Mucosa of descending colon (tissue), 3 donors: ENCODE results near the gene BACH2. TPM values are rescaled to one million over a fixed set of nuclear protein-coding genes. Genes with fewer than 3 reads are reported as not detected.

Source experiments
- ATAC-seq: fragments of 200-7000 bp; cut with Tn5 transposase; one replicate; pipeline ENCODE4 v1.9.1; 2020; ENCODE audit warnings: mild to moderate bottlenecking, moderate library complexity
- DNase-seq, 3 donors: peaks; one replicate each; pipeline ENCODE4 v3.0.0-alpha.2; 2020
- H3K36me3 ChIP-seq: fragments of 200-600 bp; one replicate; pipeline ENCODE4 v1.8.0; 2021; ENCODE audit warnings: low read depth, mild to moderate bottlenecking
- H3K4me1 ChIP-seq: fragments of 200-600 bp; one replicate; pipeline ENCODE4 v1.8.0; 2021; ENCODE audit warnings: low read depth, mild to moderate bottlenecking
- H3K4me3 ChIP-seq: fragments of 200-600 bp; one replicate; pipeline ENCODE4 v1.8.0; 2021; ENCODE audit warnings: mild to moderate bottlenecking
- H3K9me3 ChIP-seq: fragments of 200-600 bp; one replicate; pipeline ENCODE4 v1.8.0; 2021; ENCODE audit warnings: mild to moderate bottlenecking
- intact Hi-C, 2 donors: fragments of 100-400 bp; cut with DNase I in 1 of 2; cut with micrococcal nuclease in 1 of 2; formaldehyde crosslinking; loops; one replicate each; pipeline versions ENCODE4 v1.11.0 to v1.11.1; 2022; cut with DNase I, micrococcal nuclease
- total RNA-seq, 3 donors: library from RNA; stranded (reverse); fragmentation: NEBNext Ultra II Directional in 2 of 3; extraction: Animal tissue kit (Norgen Biotek cat#: 25700) in 2 of 3; gene quantifications; one replicate each; pipeline versions ENCODE4 v1.2.1 to v1.2.4, GENCODE V29; 2021 to 2023
- TF ChIP-seq, protein P1 (sequence below): fragments of 200-600 bp; IDR thresholded peaks from one replicate; pipeline ENCODE4 v1.8.0; 2022; ENCODE audit warnings: antibody characterized with exemption, mild to moderate bottlenecking
- donor health status: DM: no; HTN: no; CAD: no; lungs with moderate emphysema.
- donor health status: DM: no; HTN: no; CAD: no.
- donor health status: DM: no; HTN: yes; CAD: no.

Gene BACH2
- total RNA-seq, 3 donors from 2014 or later: 0.96 to 1.6 (median 1.2) TPM

DNA sequence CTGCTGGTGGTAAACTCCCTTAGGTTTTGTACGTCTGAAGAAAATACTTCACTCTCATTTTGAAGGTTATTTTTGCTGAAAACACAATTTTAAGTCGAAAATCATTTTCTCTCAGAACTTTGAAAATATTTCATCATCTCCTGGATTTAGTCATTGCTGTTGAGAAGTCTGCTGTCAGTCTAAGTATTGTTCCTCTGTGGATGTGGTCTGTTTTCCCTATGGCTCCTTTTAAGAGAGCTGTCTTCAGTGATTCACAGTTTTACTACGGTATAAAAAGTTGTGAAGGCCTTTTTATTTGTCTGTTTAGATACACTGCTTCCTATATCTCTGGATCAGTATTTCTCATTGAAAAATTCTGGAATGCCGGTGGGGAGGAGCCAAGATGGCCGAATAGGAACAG is 243.0 kb downstream of the BACH2 start:
- H3K36me3 ChIP-seq: no peaks in the 10 kb centered on the region
- ATAC-seq (no peak), DNase-seq (no peak)
- TF ChIP-seq, protein P1, sequence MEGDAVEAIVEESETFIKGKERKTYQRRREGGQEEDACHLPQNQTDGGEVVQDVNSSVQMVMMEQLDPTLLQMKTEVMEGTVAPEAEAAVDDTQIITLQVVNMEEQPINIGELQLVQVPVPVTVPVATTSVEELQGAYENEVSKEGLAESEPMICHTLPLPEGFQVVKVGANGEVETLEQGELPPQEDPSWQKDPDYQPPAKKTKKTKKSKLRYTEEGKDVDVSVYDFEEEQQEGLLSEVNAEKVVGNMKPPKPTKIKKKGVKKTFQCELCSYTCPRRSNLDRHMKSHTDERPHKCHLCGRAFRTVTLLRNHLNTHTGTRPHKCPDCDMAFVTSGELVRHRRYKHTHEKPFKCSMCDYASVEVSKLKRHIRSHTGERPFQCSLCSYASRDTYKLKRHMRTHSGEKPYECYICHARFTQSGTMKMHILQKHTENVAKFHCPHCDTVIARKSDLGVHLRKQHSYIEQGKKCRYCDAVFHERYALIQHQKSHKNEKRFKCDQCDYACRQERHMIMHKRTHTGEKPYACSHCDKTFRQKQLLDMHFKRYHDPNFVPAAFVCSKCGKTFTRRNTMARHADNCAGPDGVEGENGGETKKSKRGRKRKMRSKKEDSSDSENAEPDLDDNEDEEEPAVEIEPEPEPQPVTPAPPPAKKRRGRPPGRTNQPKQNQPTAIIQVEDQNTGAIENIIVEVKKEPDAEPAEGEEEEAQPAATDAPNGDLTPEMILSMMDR: no peak
- intact Hi-C loops: no loop called here
- no peaks in the 10 kb centered on the region for H3K9me3 ChIP-seq
- H3K4me3 ChIP-seq: no peak overlapping the region
- H3K4me1 ChIP-seq: no peaks in the 10 kb centered on the region

DNA sequence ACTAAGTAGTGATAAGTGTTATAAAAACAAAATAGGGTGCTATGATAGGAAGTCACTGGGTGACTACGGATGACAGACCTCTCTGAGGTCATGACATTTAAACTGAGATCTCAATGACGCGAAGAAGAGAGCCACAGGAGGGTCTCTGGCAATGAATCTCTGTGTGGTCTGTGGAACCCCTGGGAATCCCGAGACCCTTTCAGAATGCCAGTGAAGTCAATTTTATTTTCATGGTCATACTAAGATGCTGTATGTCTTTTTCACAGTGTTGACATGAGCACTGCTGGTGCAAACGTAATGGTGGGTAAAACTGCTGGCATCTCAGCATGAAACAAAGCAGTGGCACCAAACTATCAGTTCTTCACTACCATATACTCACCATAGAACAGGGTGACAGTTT is 247.3 kb downstream of the BACH2 start:
- DNase-seq: no peak
- no peak overlapping the region for H3K4me3 ChIP-seq
- ATAC-seq: no peak
- H3K36me3 ChIP-seq: no peaks in the 10 kb centered on the region
- no peaks in the 10 kb centered on the region for H3K9me3 ChIP-seq
- no peaks in the 10 kb centered on the region for H3K4me1 ChIP-seq
- TF ChIP-seq, protein P1: no peak
- intact Hi-C loops: no loop called here

DNA sequence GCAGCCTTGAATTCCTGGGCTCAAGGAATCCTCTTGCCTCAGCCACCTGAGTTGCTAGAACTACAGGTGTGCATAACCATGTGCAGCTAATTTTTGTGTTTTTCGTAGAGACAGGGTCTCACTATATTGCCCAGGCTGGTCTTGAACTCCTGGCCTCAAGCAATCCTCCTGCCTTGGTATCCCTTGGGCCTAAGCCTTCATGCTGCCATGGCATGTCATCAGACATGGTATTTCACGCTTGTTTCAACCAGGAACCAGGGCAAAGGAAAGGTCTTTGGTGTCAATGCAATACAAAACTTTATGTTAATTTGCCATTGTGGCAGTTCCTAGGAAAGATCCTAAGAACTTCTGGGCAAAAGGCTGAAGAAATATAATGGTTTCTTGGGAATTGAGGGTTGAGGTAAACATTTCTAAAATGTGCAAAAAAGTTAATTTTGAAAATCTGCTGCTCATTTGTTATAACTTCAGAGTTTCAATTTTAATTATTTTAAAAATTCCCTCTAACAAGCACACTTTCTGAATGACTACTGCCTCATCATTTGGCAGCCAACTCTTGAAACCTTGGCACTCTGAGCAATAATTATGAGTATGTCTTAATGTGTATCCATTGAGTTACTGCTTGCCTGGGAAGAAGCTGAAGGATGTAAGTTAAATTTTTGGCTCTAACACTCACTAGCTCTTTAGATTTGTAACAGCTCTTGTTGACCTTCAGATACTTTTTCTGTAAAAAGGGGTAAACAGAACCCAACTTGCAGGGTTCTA is 248.3 kb downstream of the BACH2 start:
- intact Hi-C loops: no loop called here
- TF ChIP-seq, protein P1: no peak
- Histone ChIP-seq H3K4me3 (no peak overlapping the region), H3K9me3 (no peaks in the 10 kb centered on the region), H3K36me3 (no peaks in the 10 kb centered on the region), H3K4me1 (no peaks in the 10 kb centered on the region)
- ATAC-seq (no peak), DNase-seq (no peak)

DNA sequence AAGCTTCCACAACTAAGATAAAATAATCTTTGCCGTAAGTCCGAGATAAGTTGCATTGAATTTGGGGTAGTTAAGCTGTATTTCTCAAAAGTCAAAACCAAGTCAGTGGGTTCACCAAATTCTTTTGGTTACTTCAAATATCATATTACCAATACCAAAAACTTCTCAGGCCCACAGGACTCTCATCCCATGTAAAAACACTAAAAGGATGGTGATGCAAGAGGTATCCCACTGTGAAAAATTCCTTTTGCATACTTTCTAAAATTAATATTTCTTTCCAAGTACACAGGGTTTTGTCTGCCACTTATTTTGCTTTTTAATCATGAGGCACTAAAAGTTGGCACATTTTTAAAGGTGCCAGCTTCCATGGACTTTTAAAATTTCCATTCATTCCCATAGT is 251.1 kb downstream of the BACH2 start:
- no peaks in the 10 kb centered on the region for H3K36me3 ChIP-seq
- ATAC-seq (no peak), DNase-seq (no peak)
- no peaks in the 10 kb centered on the region for H3K9me3 ChIP-seq
- H3K4me1 ChIP-seq: no peaks in the 10 kb centered on the region
- no peak overlapping the region for H3K4me3 ChIP-seq
- intact Hi-C loops: no loop called here
- TF ChIP-seq, protein P1: no peak

DNA sequence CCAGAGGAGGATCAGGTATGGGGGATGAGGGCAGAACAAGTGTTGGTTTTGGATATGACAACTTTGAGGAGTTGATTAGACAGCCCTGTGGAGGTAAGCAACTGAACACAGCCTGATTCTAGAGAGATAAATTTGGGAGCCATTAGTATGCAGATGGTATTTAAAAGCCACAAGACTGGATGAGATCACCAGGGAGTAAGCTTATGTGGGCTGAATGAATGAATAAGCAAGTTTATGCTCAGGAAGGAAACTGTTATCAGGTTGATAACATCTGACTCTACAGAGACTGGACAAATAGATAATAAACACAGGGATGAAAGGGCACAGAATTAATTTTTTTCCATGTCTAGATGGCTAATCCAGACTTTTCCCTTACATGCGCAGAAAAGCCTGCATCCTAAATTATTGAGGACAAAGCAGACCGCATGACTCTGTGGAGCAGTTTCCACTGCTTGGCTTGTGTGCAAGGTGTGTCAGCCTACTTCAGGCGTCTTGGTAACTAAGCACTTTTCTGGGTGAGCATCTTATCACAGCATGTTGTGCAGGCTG is 251.7 kb downstream of the BACH2 start:
- H3K36me3 ChIP-seq: no peaks in the 10 kb centered on the region
- intact Hi-C loops: no loop called here
- ATAC-seq: no peak

More for the DNA sequence above, 251.7 kb downstream of the BACH2 start:
- Histone ChIP-seq H3K4me3 (no peak overlapping the region), H3K4me1 (no peaks in the 10 kb centered on the region), H3K9me3 (no peaks in the 10 kb centered on the region)
- TF ChIP-seq, protein P1: no peak
- no peak for DNase-seq
